ENCODE data around the gene CFAP206.

GRCh38 chr6:87393026-87393622, 14.6 kb upstream of the CFAP206 start:
- TF ChIP-seq, protein P1, sequence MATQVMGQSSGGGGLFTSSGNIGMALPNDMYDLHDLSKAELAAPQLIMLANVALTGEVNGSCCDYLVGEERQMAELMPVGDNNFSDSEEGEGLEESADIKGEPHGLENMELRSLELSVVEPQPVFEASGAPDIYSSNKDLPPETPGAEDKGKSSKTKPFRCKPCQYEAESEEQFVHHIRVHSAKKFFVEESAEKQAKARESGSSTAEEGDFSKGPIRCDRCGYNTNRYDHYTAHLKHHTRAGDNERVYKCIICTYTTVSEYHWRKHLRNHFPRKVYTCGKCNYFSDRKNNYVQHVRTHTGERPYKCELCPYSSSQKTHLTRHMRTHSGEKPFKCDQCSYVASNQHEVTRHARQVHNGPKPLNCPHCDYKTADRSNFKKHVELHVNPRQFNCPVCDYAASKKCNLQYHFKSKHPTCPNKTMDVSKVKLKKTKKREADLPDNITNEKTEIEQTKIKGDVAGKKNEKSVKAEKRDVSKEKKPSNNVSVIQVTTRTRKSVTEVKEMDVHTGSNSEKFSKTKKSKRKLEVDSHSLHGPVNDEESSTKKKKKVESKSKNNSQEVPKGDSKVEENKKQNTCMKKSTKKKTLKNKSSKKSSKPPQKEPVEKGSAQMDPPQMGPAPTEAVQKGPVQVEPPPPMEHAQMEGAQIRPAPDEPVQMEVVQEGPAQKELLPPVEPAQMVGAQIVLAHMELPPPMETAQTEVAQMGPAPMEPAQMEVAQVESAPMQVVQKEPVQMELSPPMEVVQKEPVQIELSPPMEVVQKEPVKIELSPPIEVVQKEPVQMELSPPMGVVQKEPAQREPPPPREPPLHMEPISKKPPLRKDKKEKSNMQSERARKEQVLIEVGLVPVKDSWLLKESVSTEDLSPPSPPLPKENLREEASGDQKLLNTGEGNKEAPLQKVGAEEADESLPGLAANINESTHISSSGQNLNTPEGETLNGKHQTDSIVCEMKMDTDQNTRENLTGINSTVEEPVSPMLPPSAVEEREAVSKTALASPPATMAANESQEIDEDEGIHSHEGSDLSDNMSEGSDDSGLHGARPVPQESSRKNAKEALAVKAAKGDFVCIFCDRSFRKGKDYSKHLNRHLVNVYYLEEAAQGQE (IDR thresholded peaks at IDR 0.05; ENCODE audit: low read depth, low read length) = no peak
- no peak for TF ChIP-seq CREB1 (IDR thresholded peaks at IDR 0.05; ENCODE audit: low read depth)
- no peak for TF ChIP-seq IKZF1 (conservative IDR thresholded peaks at IDR 0.05)
- peak; percentile 52; the same call in 1 of the 2 replicates for TF ChIP-seq SMC3 (IDR thresholded peaks at IDR 0.05; ENCODE audit: borderline replicate concordance, low read length)
- TF ChIP-seq, protein P2, sequence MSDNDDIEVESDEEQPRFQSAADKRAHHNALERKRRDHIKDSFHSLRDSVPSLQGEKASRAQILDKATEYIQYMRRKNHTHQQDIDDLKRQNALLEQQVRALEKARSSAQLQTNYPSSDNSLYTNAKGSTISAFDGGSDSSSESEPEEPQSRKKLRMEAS (IDR thresholded peaks at IDR 0.05; ENCODE audit: low read depth, low read length) = no peak
